AG09309 (cell line): ENCODE data around the gene TMEM244.

ENCODE experiments used
- DNase-seq: peaks from one replicate; pipeline ENCODE4 v3.0.0-alpha.2; 2010; ENCODE audit warnings: low read depth
- H3K4me3 ChIP-seq: 2 replicates; pipeline ENCODE4 v1.5.1; 2011; ENCODE audit warnings: mild to moderate bottlenecking, low read depth, low read length, moderate library complexity; ENCODE audit not compliant: control insufficient read depth
- TF ChIP-seq, protein P1 (sequence below): IDR thresholded peaks from 2 replicates; pipeline ENCODE4 v1.5.1; 2011; ENCODE audit warnings: mild to moderate bottlenecking, low read depth, low read length, inconsistent platforms; ENCODE audit not compliant: insufficient read depth, control insufficient read depth; ENCODE audit errors: missing control alignments

TMEM244 gene

GRCh38 chr6:129871221-129871620 is 10.1 kb upstream of the TMEM244 start:
- H3K4me3 ChIP-seq: no peak overlapping the region
- TF ChIP-seq, protein P1, sequence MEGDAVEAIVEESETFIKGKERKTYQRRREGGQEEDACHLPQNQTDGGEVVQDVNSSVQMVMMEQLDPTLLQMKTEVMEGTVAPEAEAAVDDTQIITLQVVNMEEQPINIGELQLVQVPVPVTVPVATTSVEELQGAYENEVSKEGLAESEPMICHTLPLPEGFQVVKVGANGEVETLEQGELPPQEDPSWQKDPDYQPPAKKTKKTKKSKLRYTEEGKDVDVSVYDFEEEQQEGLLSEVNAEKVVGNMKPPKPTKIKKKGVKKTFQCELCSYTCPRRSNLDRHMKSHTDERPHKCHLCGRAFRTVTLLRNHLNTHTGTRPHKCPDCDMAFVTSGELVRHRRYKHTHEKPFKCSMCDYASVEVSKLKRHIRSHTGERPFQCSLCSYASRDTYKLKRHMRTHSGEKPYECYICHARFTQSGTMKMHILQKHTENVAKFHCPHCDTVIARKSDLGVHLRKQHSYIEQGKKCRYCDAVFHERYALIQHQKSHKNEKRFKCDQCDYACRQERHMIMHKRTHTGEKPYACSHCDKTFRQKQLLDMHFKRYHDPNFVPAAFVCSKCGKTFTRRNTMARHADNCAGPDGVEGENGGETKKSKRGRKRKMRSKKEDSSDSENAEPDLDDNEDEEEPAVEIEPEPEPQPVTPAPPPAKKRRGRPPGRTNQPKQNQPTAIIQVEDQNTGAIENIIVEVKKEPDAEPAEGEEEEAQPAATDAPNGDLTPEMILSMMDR: no peak
- DNase-seq: no peak

- DNase-seq: no peak
- TF ChIP-seq, protein P1: no peak
- no peak overlapping the region for H3K4me3 ChIP-seq
Measured at GRCh38 chr6:129867403-129867802, 6.3 kb upstream of the TMEM244 start.

- no peak overlapping the region for H3K4me3 ChIP-seq
- TF ChIP-seq, protein P1: no peak
- no peak for DNase-seq
Measured at GRCh38 chr6:129866688-129867087, 5.6 kb upstream of the TMEM244 start.

DNA sequence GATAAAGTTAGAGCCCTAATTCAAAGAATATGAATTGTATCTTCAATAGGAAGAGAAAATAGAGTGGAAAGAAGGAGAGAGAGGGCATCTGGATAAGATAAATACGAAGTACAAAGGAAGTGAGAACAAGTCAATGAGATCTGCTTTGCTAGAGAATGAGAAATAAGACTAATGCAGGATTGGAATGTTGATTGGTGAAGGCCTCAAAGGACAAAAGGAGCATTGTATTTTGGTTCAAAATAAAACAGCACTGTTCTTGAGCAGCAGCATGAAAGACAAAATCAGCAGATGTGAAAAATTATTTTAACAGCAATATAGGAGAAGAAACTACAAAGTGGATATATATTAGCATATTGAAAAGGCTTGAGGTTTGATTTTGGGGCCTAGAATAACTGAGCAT is 5.1 kb upstream of the TMEM244 start:
- TF ChIP-seq, protein P1: no peak
- no peak overlapping the region for H3K4me3 ChIP-seq
- no peak for DNase-seq

DNA sequence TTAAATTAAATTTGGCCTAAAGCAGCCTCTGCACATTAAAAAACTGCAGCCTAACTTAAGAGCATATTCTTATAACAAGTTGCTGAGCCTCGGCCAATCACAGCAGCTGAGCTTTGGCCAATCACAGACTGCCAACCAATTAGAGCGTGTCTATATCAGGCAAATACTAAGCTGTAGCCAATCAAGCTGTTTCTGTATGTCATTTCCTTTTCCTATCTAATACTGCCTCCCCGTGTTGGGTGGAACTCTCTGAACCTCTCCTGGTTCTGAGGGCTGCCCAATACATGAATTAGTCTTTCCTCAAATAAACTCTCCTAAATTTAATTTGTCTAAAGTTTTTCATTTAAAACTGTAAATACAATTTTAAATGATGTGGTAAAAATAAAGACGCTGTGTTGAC is 3.9 kb upstream of the TMEM244 start:
- H3K4me3 ChIP-seq: no peak overlapping the region
- TF ChIP-seq, protein P1: no peak
- no peak for DNase-seq

DNA sequence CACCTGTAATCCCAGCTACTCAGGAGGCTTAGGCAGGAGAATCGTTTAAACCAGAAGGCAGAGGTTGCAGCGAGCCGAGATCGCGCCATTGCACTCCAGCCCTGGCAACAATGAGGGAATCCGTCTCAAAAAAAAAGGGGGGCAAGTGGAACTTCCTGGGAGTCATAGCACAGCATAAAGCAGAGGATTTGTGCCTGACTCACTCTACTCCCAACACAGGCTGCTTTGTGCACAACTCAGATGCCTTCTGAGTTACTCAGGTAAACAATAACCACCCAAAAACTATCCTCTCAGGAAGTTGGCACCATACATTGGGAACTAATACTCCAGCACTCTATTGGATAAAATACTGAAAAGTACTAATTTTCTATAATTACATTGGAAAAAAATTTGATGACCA is 2.5 kb upstream of the TMEM244 start:
- no peak overlapping the region for H3K4me3 ChIP-seq
- TF ChIP-seq, protein P1: no peak
- no peak for DNase-seq

DNA sequence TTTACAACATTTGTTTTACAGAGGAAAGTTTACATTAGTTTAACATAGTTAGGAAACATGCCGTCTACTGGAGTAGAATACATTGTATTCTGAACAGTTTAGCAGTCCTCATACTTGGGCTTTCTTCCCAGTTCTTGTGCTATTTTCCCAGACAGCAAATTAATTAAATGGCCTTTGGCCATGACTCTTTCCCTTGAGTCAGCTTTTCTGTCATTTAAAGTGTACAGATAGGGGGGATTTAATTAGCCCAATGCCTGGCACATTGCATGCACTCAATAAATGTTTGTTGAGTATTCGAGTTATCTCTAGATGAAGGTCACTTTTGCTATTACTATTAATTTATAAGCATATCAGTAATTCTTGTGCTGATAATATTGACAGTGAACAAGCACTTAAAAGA is 1.6 kb downstream of the TMEM244 start:
- no peak for DNase-seq
- TF ChIP-seq, protein P1: no peak
- no peak overlapping the region for H3K4me3 ChIP-seq
